T-cell (primary cell): ENCODE measurements around the gene FTCD. TPM values are rescaled to one million over a fixed set of nuclear protein-coding genes. Genes with fewer than 3 reads are reported as not detected.

Source experiments
- ATAC-seq, 4 experiments: fragments of 200-7000 bp in 3 of 4; fragments of 150-1000 bp in 1 of 4; cut with Tn5 transposase; replicated peaks in 1 of 4; 1 replicate in 3 of 4; 2 replicates in 1 of 4; pipeline ENCODE4 v1.10.0; 2021; ENCODE audit warnings: moderate library complexity in 3 of 4, mild to moderate bottlenecking in 2 of 4, moderate number of reproducible peaks in 1 of 4
- CTCF ChIA-PET, 2 donors: fragments of 300-600 bp; sonication (Branson Sonifier 250); formaldehyde crosslinking; loops; one replicate each; lab custom pipeline; 2022; ENCODE audit warnings: antibody characterized with exemption in 2 of 2; lab: Charles Lee
- POLR2A ChIA-PET, 2 donors: fragments of 300-600 bp; sonication (Branson Sonifier 250); formaldehyde crosslinking; loops; one replicate each; lab custom pipeline; 2022; ENCODE audit warnings: antibody characterized with exemption in 2 of 2; lab: Charles Lee
- DNase-seq, 35 experiments: peaks; one replicate each; pipeline versions ENCODE4 v3.0.0 to v3.0.0-alpha.2; 2013 to 2023
- H3K27ac ChIP-seq: one replicate; pipeline ENCODE4 v1.5.1; 2013; ENCODE audit warnings: low read length
- H3K27me3 ChIP-seq, 2 experiments: replicated peaks in 1 of 2; 1 replicate in 1 of 2; 2 replicates in 1 of 2; pipeline versions ENCODE4 v1.6.1 to v1.7.0; 2013; ENCODE audit warnings: low read length in 1 of 2, mixed read lengths in 1 of 2; ENCODE audit not compliant: control insufficient read depth in 2 of 2, insufficient read depth in 2 of 2; ENCODE audit errors: extremely low read depth in 1 of 2
- H3K36me3 ChIP-seq, 2 donors: 1 replicate in 1 of 2; 2 replicates in 1 of 2; pipeline versions ENCODE4 v1.6.1 to v1.7.0; 2013; ENCODE audit warnings: low read length in 1 of 2; ENCODE audit not compliant: control insufficient read depth in 2 of 2, insufficient read depth in 1 of 2; ENCODE audit errors: extremely low read depth in 1 of 2
- H3K4me1 ChIP-seq, 2 experiments: 1 replicate in 1 of 2; 2 replicates in 1 of 2; pipeline versions ENCODE4 v1.6.1 to v1.7.0; 2013; ENCODE audit warnings: low read length in 2 of 2, mixed read lengths in 1 of 2; ENCODE audit not compliant: insufficient read depth in 2 of 2, control insufficient read depth in 1 of 2; ENCODE audit errors: extremely low read depth in 1 of 2
- H3K4me3 ChIP-seq, 2 donors: 1 replicate in 1 of 2; 2 replicates in 1 of 2; pipeline versions ENCODE4 v1.5.1 to v1.7.0; 2013; ENCODE audit warnings: mild to moderate bottlenecking in 2 of 2, low read length in 1 of 2, moderate library complexity in 1 of 2; ENCODE audit not compliant: control insufficient read depth in 1 of 2; ENCODE audit errors: extremely low read depth in 1 of 2
- H3K9me3 ChIP-seq: 2 replicates; pipeline ENCODE4 v1.7.0; 2013
- H3K27ac Mint-ChIP-seq, 2 donors: one replicate each; pipeline ENCODE4 v1.8.0; 2020 to 2021; ENCODE audit warnings: mild to moderate bottlenecking in 2 of 2, mixed read lengths in 2 of 2
- H3K27me3 Mint-ChIP-seq, 2 donors: one replicate each; pipeline ENCODE4 v1.8.0; 2021 to 2022; ENCODE audit warnings: mixed read lengths in 2 of 2
- H3K36me3 Mint-ChIP-seq: one replicate; pipeline ENCODE4 v1.8.0; 2021; ENCODE audit warnings: mixed read lengths
- H3K4me1 Mint-ChIP-seq, 3 donors: one replicate each; pipeline ENCODE4 v1.8.0; 2020 to 2022; ENCODE audit warnings: mixed read lengths in 3 of 3, mild to moderate bottlenecking in 1 of 3
- H3K4me3 Mint-ChIP-seq, 3 donors: one replicate each; pipeline ENCODE4 v1.8.0; 2020 to 2022; ENCODE audit warnings: mild to moderate bottlenecking in 3 of 3, mixed read lengths in 3 of 3, moderate library complexity in 3 of 3
- H3K9me3 Mint-ChIP-seq, 3 donors: one replicate each; pipeline ENCODE4 v1.8.0; 2020 to 2022; ENCODE audit warnings: mixed read lengths in 3 of 3
- WGBS: methylation state at CpG from one replicate; pipeline ENCODE4 v1.1.5; 2013; ENCODE audit warnings: missing lambda C conversion rate; ENCODE audit not compliant: insufficient coverage; 5-methylcytosine and 5-hydroxymethylcytosine counted together
- total RNA-seq, 35 experiments: library from RNA in 6 of 35; stranded (reverse) in 6 of 35; fragments of 120-200 nt in 1 of 35; gene quantifications; one replicate each; pipeline versions ENCODE4 v1.2.1 to v1.2.4 and lab custom pipeline; 2013 to 2026

FTCD gene
- total RNA-seq, 5 donors from 2014 or later (not counting 1 experiment from before 2014, with no cell fraction given) = 0.95 to 6.1 (median 2.5) TPM; not detected in 1

- peaks cover 0 to 40% of the 10 kb centered on the region in 2 experiments for H3K4me1 ChIP-seq
- 89% methylated on average over 7 of the region's 12 CpGs for WGBS
- no peaks in the 10 kb centered on the region for H3K36me3 Mint-ChIP-seq
- ChIA-PET CTCF (no interaction called here), POLR2A (no interaction called here)
- no peak for ATAC-seq
- DNase-seq = peak in 2 of 35 experiments; percentile 5 to 22
- peak overlapping the region; percentile 14 to 57 (median 29) for H3K4me3 Mint-ChIP-seq
- H3K27me3 ChIP-seq = peaks cover 4 to 16% of the 10 kb centered on the region in 2 experiments
- peak overlapping the region in 1 of 2 donors; percentile 50 for H3K27ac Mint-ChIP-seq
- H3K4me1 Mint-ChIP-seq = peaks cover 2 to 13% (median 6%) of the 10 kb centered on the region in 3 donors
- H3K4me3 ChIP-seq = no peak overlapping the region
- H3K27me3 Mint-ChIP-seq = peaks cover 8 to 19% of the 10 kb centered on the region in 2 donors
- no peaks in the 10 kb centered on the region for H3K9me3 ChIP-seq
- no peak overlapping the region for H3K27ac ChIP-seq
- no peaks in the 10 kb centered on the region for H3K36me3 ChIP-seq
- no peaks in the 10 kb centered on the region for H3K9me3 Mint-ChIP-seq
These were observed 59.4 kb downstream of the FTCD start for GRCh38 chr21:46095814-46096595.

GRCh38 chr21:46095083-46095719 is 60.2 kb downstream of the FTCD start:
- peaks cover 2 to 7% (median 6%) of the 10 kb centered on the region in 3 donors for H3K4me1 Mint-ChIP-seq
- POLR2A ChIA-PET = no interaction called here

GRCh38 chr21:46094401-46095082 is 60.8 kb downstream of the FTCD start:
- no peak for ATAC-seq
- Mint-ChIP-seq H3K27ac (peak overlapping the region in 1 of 2 donors; percentile 36), H3K4me3 (no peak overlapping the region), H3K4me1 (peaks cover 0 to 6% (median 5%) of the 10 kb centered on the region in 3 donors), H3K9me3 (peaks cover 0 to 6% (median 4%) of the 10 kb centered on the region in 3 donors), H3K27me3 (peaks cover 0 to 7% of the 10 kb centered on the region in 2 donors), H3K36me3 (no peaks in the 10 kb centered on the region)
- no peak for DNase-seq
- peaks cover 0 to 7% of the 10 kb centered on the region in 2 experiments for H3K27me3 ChIP-seq
- peaks cover 0 to 38% of the 10 kb centered on the region in 2 experiments for H3K4me1 ChIP-seq
- no peaks in the 10 kb centered on the region for H3K9me3 ChIP-seq
- H3K36me3 ChIP-seq = no peaks in the 10 kb centered on the region
- peak overlapping the region; percentile 19 for H3K27ac ChIP-seq
- WGBS = 80% methylated on average over 12 of the region's 14 CpGs
- CTCF ChIA-PET = no interaction called here
- H3K4me3 ChIP-seq = no peak overlapping the region
- POLR2A ChIA-PET = no interaction called here

More at GRCh38 chr21:46095083-46095719, 60.2 kb downstream of the FTCD start:
- ATAC-seq (no peak), DNase-seq (no peak)
- no peak overlapping the region for H3K4me3 ChIP-seq
- CTCF ChIA-PET = no interaction called here
- H3K27me3 ChIP-seq = peaks cover 4 to 13% of the 10 kb centered on the region in 2 experiments
- no peak overlapping the region for H3K4me3 Mint-ChIP-seq
- H3K27ac ChIP-seq = no peak overlapping the region
- H3K36me3 ChIP-seq = no peaks in the 10 kb centered on the region
- 76% methylated on average over 13 of the region's 16 CpGs for WGBS
- H3K9me3 ChIP-seq = no peaks in the 10 kb centered on the region
- peaks cover 0 to 4% (median 4%) of the 10 kb centered on the region in 3 donors for H3K9me3 Mint-ChIP-seq
- H3K36me3 Mint-ChIP-seq = no peaks in the 10 kb centered on the region
- H3K4me1 ChIP-seq = peaks cover 0 to 40% of the 10 kb centered on the region in 2 experiments
- no peak overlapping the region for H3K27ac Mint-ChIP-seq
- H3K27me3 Mint-ChIP-seq = peaks cover under 1 to 11% of the 10 kb centered on the region in 2 donors

GRCh38 chr21:46093668-46094400 is 61.5 kb downstream of the FTCD start:
- ATAC-seq = no peak
- H3K36me3 Mint-ChIP-seq = no peaks in the 10 kb centered on the region
- DNase-seq = peak in 11 of 35 experiments; percentile 11 to 41 (median 26)
- peaks cover under 1 to 8% (median 4%) of the 10 kb centered on the region in 3 donors for H3K9me3 Mint-ChIP-seq
- no peak overlapping the region for H3K4me3 ChIP-seq
- H3K4me1 Mint-ChIP-seq = peaks cover 0 to 6% (median 3%) of the 10 kb centered on the region in 3 donors
- no peaks in the 10 kb centered on the region for H3K9me3 ChIP-seq
- WGBS = 74% methylated on average over 8 of the region's 11 CpGs
- CTCF ChIA-PET = no interaction called here
- POLR2A ChIA-PET = no interaction called here
- peaks cover 0 to 31% of the 10 kb centered on the region in 2 experiments for H3K4me1 ChIP-seq
- H3K4me3 Mint-ChIP-seq = no peak overlapping the region
- H3K36me3 ChIP-seq = no peaks in the 10 kb centered on the region
- no peak overlapping the region for H3K27ac Mint-ChIP-seq
- H3K27me3 Mint-ChIP-seq = peaks cover 0 to 4% of the 10 kb centered on the region in 2 donors
- H3K27ac ChIP-seq = peak overlapping the region; percentile 19
- H3K27me3 ChIP-seq = peaks cover 0 to 4% of the 10 kb centered on the region in 2 experiments

- peaks cover 0 to 29% of the 10 kb centered on the region in 2 experiments for H3K4me1 ChIP-seq
- no peak overlapping the region for H3K27ac ChIP-seq
- Mint-ChIP-seq H3K4me1 (peaks cover 0 to 6% (median 3%) of the 10 kb centered on the region in 3 donors), H3K27me3 (peaks cover 0 to 3% of the 10 kb centered on the region in 2 donors), H3K36me3 (no peaks in the 10 kb centered on the region), H3K27ac (no peak overlapping the region), H3K4me3 (no peak overlapping the region), H3K9me3 (peaks cover 8 to 16% (median 9%) of the 10 kb centered on the region in 3 donors)
- no peaks in the 10 kb centered on the region for H3K9me3 ChIP-seq
- H3K27me3 ChIP-seq = peaks cover 0 to 3% of the 10 kb centered on the region in 2 experiments
- WGBS = 76% methylated on average over 3 of the region's 11 CpGs
- ATAC-seq (no peak), DNase-seq (no peak)
- CTCF ChIA-PET = no interaction called here
- H3K36me3 ChIP-seq = no peaks in the 10 kb centered on the region
- no peak overlapping the region for H3K4me3 ChIP-seq
- POLR2A ChIA-PET = no interaction called here
These were observed 62.3 kb downstream of the FTCD start for GRCh38 chr21:46092811-46093667.
